Upper lobe of right lung (tissue), 1 donor: ENCODE measurements around the gene PSMC2. TPM values are rescaled to one million over a fixed set of nuclear protein-coding genes. Genes with fewer than 3 reads are reported as not detected.

Experiments
- ATAC-seq: fragments of 200-7000 bp; cut with Tn5 transposase; one replicate; pipeline ENCODE4 v1.9.1; 2020; ENCODE audit warnings: mild to moderate bottlenecking, moderate library complexity
- DNase-seq: peaks from one replicate; pipeline ENCODE4 v3.0.0-alpha.2; 2020
- H3K27ac ChIP-seq: fragments of 200-600 bp; one replicate; pipeline ENCODE4 v1.8.0; 2022
- H3K27me3 ChIP-seq: fragments of 200-600 bp; one replicate; pipeline ENCODE4 v1.8.0; 2022; ENCODE audit warnings: mild to moderate bottlenecking
- H3K36me3 ChIP-seq: fragments of 200-600 bp; one replicate; pipeline ENCODE4 v1.8.0; 2022
- H3K4me1 ChIP-seq: fragments of 200-600 bp; one replicate; pipeline ENCODE4 v1.8.0; 2022
- H3K4me3 ChIP-seq: fragments of 200-600 bp; one replicate; pipeline ENCODE4 v1.8.0; 2022; ENCODE audit warnings: mild to moderate bottlenecking
- H3K9me3 ChIP-seq: fragments of 200-600 bp; one replicate; pipeline ENCODE4 v1.8.0; 2022
- CTCF ChIP-seq: fragments of 200-600 bp; IDR thresholded peaks from one replicate; pipeline ENCODE4 v1.8.0; 2022; ENCODE audit warnings: antibody characterized with exemption
- intact Hi-C: fragments of 100-400 bp; cut with DNase I; formaldehyde crosslinking; loops from one replicate; pipeline ENCODE4 v1.11.0; 2022
- long read RNA-seq: library from polyadenylated mRNA; unstranded; transcript quantifications from one replicate; pipeline ENCODE4 v2.0.0, GENCODE V29; 2021
- total RNA-seq: library from RNA; stranded (reverse); fragmentation: NEBNext Ultra II Directional; extraction: Animal tissue kit (Norgen Biotek cat#: 25700); gene quantifications from one replicate; pipeline ENCODE4 v1.2.1, GENCODE V29; 2021
- donor health status: DM: no; HTN: yes; CAD: no; lungs with severe emphysema.

Gene PSMC2
- total RNA-seq, result 97.6 TPM
- long read RNA-seq, transcript PSMC2-201 (12 exons, 2,637 nt), result major isoform, 65 of 72 reads
- long read RNA-seq, partial matches to known transcripts, result 3 of 72 reads
- long read RNA-seq, other reads (novel, unspliced or antisense), result 4 of 72 reads

DNA sequence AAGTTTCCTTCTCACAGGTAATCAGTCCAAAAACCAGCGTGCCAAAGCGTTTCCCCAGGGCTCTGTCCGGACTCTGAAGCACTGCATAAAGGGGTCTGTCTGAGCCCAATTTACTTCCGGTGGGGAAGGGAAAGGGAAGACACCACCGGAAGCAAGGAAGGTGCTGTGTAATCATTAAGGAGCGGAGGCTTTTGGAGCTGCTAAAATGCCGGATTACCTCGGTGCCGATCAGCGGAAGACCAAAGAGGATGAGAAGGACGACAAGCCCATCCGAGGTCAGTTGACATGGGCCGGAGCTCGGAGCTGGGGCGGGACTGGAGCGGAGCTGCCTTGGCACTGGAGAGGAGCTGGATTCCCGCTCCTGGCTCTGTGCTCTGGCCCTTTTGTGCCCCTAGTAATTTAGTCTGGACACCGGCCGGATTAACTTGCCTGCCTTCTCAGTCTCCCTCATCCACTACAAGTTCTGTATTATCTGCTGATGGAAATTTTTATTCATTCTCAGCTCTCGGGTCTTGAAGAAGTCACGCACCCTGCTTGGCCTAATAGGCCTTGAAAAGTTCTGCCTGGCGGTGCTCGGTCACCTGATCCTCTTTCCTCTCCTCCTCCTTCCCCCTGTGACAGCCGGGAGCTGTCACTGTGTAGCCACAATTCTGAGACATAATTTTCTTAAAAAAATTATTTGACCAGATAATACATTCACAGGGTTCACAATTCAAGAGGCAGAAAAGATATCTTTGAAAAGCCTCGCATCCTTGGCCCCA, at the start of gene PSMC2:
PSMC2 (plus strand) TSS at position 137 of the 761 bp plus-strand sequence; CDS start at position 206, 69 bp downstream.
- Histone ChIP-seq H3K27ac (peak within 1 kb of the TSS; percentile 91), H3K27me3 (no peaks in the 10 kb centered on the region), H3K4me1 (peaks cover 45% of the 10 kb centered on the region), H3K4me3 (peak within 1 kb of the TSS; percentile 83), H3K9me3 (no peaks in the 10 kb centered on the region), H3K36me3 (peaks cover 3% of the 10 kb centered on the region)
- DNase-seq, result peak; percentile 77
- ATAC-seq, result peak; percentile 91
- intact Hi-C loops, result no loop called here
- no peak for TF ChIP-seq CTCF

GRCh38 chr7:103297837-103298179, 49.6 kb upstream of the PSMC2 start:
- ATAC-seq, result no peak
- Histone ChIP-seq H3K27me3 (no peaks in the 10 kb centered on the region), H3K9me3 (no peaks in the 10 kb centered on the region), H3K4me3 (peak overlapping the region; percentile 98), H3K27ac (peak overlapping the region; percentile 91), H3K4me1 (peaks cover 17% of the 10 kb centered on the region), H3K36me3 (peaks cover 42% of the 10 kb centered on the region)
- DNase-seq, result no peak
- intact Hi-C loops, result no loop called here
- no peak for TF ChIP-seq CTCF

- Histone ChIP-seq H3K27me3 (no peaks in the 10 kb centered on the region), H3K36me3 (peaks cover 60% of the 10 kb centered on the region), H3K9me3 (no peaks in the 10 kb centered on the region), H3K27ac (no peak overlapping the region), H3K4me3 (no peak overlapping the region), H3K4me1 (peaks cover 17% of the 10 kb centered on the region)
- ATAC-seq (no peak), DNase-seq (no peak)
- intact Hi-C loops, result no loop called here
- TF ChIP-seq CTCF, result no peak
These were observed 47.8 kb upstream of the PSMC2 start for GRCh38 chr7:103299660-103300059.

GRCh38 chr7:103301441-103301840, 46.0 kb upstream of the PSMC2 start:
- peaks cover 78% of the 10 kb centered on the region for H3K36me3 ChIP-seq
- no peak overlapping the region for H3K4me3 ChIP-seq
- H3K9me3 ChIP-seq, result no peaks in the 10 kb centered on the region
- intact Hi-C loops, result no loop called here
- DNase-seq (no peak), ATAC-seq (no peak)
- H3K27ac ChIP-seq, result no peak overlapping the region
- peaks cover 17% of the 10 kb centered on the region for H3K4me1 ChIP-seq
- no peaks in the 10 kb centered on the region for H3K27me3 ChIP-seq
- TF ChIP-seq CTCF, result no peak

DNA sequence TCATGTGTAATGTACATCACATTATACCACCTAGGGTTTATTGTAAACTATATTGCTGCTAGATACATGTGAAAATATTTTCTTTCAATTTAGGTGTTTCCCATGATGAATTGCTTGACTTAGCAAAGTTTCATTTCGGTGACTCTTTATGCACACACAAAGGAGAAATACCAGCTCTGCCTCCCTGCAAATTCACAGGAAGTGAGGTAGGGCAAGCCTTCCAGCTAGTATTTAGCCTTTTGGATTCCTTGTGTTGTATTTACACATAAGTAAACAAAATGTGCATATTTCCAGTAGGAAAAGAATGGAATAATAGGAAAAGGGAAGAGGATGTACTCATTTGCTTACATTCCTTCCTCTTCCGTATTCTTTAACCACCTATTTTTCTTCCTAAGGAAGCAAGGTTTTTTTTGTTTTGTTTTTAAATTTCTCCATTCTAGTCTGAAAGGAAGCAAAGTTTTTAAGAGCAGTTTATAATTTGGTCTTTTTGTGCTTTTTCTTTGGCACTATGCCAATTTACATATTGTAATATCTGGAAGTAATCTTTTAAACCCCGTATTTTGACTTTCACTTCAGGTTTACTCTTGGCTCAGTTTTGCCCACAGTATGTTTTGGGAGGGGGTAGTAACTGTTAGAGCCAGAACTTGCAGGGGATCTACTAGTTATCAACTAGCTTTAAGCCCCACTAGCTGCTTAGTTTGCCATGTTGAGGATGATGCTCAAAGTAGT, 39.8 kb upstream of the PSMC2 start:
- intact Hi-C loops, result no loop called here
- Histone ChIP-seq H3K27me3 (no peaks in the 10 kb centered on the region), H3K4me1 (no peaks in the 10 kb centered on the region), H3K9me3 (no peaks in the 10 kb centered on the region), H3K27ac (no peak overlapping the region), H3K4me3 (no peak overlapping the region), H3K36me3 (peaks cover 100% of the 10 kb centered on the region)
- no peak for DNase-seq
- TF ChIP-seq CTCF, result no peak
- no peak for ATAC-seq
